Memory B cell (primary cell): ENCODE data around the gene ARMC6.
"Not testable (repeated sequence)": the region's sequence is repeated elsewhere in the genome, so short reads cannot be mapped to it uniquely, and the experiment has no call there.

Source experiments
- ATAC-seq: fragments of 150-1000 bp; cut with Tn5 transposase; 2 replicates; pipeline ENCODE4 v1.10.0; 2021; ENCODE audit warnings: low read depth, mild to moderate bottlenecking, moderate library complexity
- DNase-seq, 2 donors: peaks; one replicate each; pipeline ENCODE4 v3.0.0; 2022; ENCODE audit warnings: low spot score in 2 of 2
- H3K27ac Mint-ChIP-seq: one replicate; pipeline ENCODE4 v1.8.0; 2022; ENCODE audit warnings: mild to moderate bottlenecking, moderate library complexity, mixed read lengths
- H3K27me3 Mint-ChIP-seq: one replicate; pipeline ENCODE4 v1.8.0; 2022; ENCODE audit warnings: mixed read lengths
- H3K36me3 Mint-ChIP-seq: one replicate; pipeline ENCODE4 v1.8.0; 2022; ENCODE audit warnings: mild to moderate bottlenecking, mixed read lengths
- H3K4me1 Mint-ChIP-seq: one replicate; pipeline ENCODE4 v1.8.0; 2022; ENCODE audit warnings: mixed read lengths
- H3K4me3 Mint-ChIP-seq: one replicate; pipeline ENCODE4 v1.8.0; 2022; ENCODE audit warnings: mild to moderate bottlenecking, moderate library complexity, mixed read lengths
- H3K9me3 Mint-ChIP-seq: one replicate; pipeline ENCODE4 v1.8.0; 2022; ENCODE audit warnings: mixed read lengths

ARMC6 gene

GRCh38 chr19:19087676-19088075, 54.3 kb downstream of the ARMC6 start:
- no peak for DNase-seq
- peak overlapping the region; percentile 78 for H3K27ac Mint-ChIP-seq

GRCh38 chr19:19094513-19094912, 61.1 kb downstream of the ARMC6 start:
- no peak overlapping the region for H3K4me3 Mint-ChIP-seq
- H3K36me3 Mint-ChIP-seq, result peaks cover 9% of the 10 kb centered on the region
- H3K27me3 Mint-ChIP-seq, result no peaks in the 10 kb centered on the region
- H3K9me3 Mint-ChIP-seq, result no peaks in the 10 kb centered on the region
- peaks cover 8% of the 10 kb centered on the region for H3K4me1 Mint-ChIP-seq
- no peak for DNase-seq
- no peak overlapping the region for H3K27ac Mint-ChIP-seq
- ATAC-seq, result no peak

More at GRCh38 chr19:19087676-19088075, 54.3 kb downstream of the ARMC6 start:
- Mint-ChIP-seq H3K36me3 (peaks cover 10% of the 10 kb centered on the region), H3K27me3 (no peaks in the 10 kb centered on the region), H3K4me3 (no peak overlapping the region), H3K9me3 (no peaks in the 10 kb centered on the region), H3K4me1 (peaks cover 12% of the 10 kb centered on the region)
- ATAC-seq, result no peak

- Mint-ChIP-seq H3K4me3 (no peak overlapping the region), H3K4me1 (peaks cover 12% of the 10 kb centered on the region), H3K9me3 (no peaks in the 10 kb centered on the region), H3K27me3 (no peaks in the 10 kb centered on the region), H3K27ac (no peak overlapping the region), H3K36me3 (peaks cover 13% of the 10 kb centered on the region)
- no peak for ATAC-seq
- no peak for DNase-seq
Observed at GRCh38 chr19:19095691-19096090, 62.3 kb downstream of the ARMC6 start.

GRCh38 chr19:19096641-19097627, 63.5 kb downstream of the ARMC6 start:
- H3K9me3 Mint-ChIP-seq, result no peaks in the 10 kb centered on the region
- ATAC-seq, result no peak
- DNase-seq, result no peak
- peaks cover 13% of the 10 kb centered on the region for H3K36me3 Mint-ChIP-seq
- no peak overlapping the region for H3K4me3 Mint-ChIP-seq
- no peak overlapping the region for H3K27ac Mint-ChIP-seq
- peaks cover 12% of the 10 kb centered on the region for H3K4me1 Mint-ChIP-seq
- H3K27me3 Mint-ChIP-seq, result no peaks in the 10 kb centered on the region

- no peak overlapping the region for H3K27ac Mint-ChIP-seq
- no peak for ATAC-seq
Observed at GRCh38 chr19:19098084-19098702, 64.8 kb downstream of the ARMC6 start.

GRCh38 chr19:19098703-19099632, 65.6 kb downstream of the ARMC6 start:
- Mint-ChIP-seq H3K4me1 (peaks cover 7% of the 10 kb centered on the region), H3K36me3 (peaks cover 13% of the 10 kb centered on the region), H3K9me3 (no peaks in the 10 kb centered on the region), H3K4me3 (no peak overlapping the region), H3K27ac (no peak overlapping the region), H3K27me3 (no peaks in the 10 kb centered on the region)
- ATAC-seq (no peak), DNase-seq (no peak)

More at GRCh38 chr19:19098084-19098702, 64.8 kb downstream of the ARMC6 start:
- DNase-seq, result no peak
- H3K36me3 Mint-ChIP-seq, result peaks cover 13% of the 10 kb centered on the region
- H3K4me1 Mint-ChIP-seq, result peaks cover 11% of the 10 kb centered on the region
- no peaks in the 10 kb centered on the region for H3K9me3 Mint-ChIP-seq
- no peaks in the 10 kb centered on the region for H3K27me3 Mint-ChIP-seq
- H3K4me3 Mint-ChIP-seq, result no peak overlapping the region

- no peak for DNase-seq
- H3K27me3 Mint-ChIP-seq, result no peaks in the 10 kb centered on the region
- H3K27ac Mint-ChIP-seq, result no peak overlapping the region
- H3K4me1 Mint-ChIP-seq, result peaks cover 7% of the 10 kb centered on the region
- peaks cover 15% of the 10 kb centered on the region for H3K36me3 Mint-ChIP-seq
- no peak overlapping the region for H3K4me3 Mint-ChIP-seq
- no peak for ATAC-seq
- no peaks in the 10 kb centered on the region for H3K9me3 Mint-ChIP-seq
Observed at GRCh38 chr19:19101540-19101939, 68.1 kb downstream of the ARMC6 start.

- H3K9me3 Mint-ChIP-seq, H3K27me3 Mint-ChIP-seq, H3K4me3 Mint-ChIP-seq, ATAC-seq, H3K4me1 Mint-ChIP-seq, H3K27ac Mint-ChIP-seq, DNase-seq: not testable (repeated sequence)
- peaks cover 18% of the 10 kb centered on the region for H3K36me3 Mint-ChIP-seq
Observed at GRCh38 chr19:19102566-19102965, 69.2 kb downstream of the ARMC6 start.

GRCh38 chr19:19103167-19103566, 69.8 kb downstream of the ARMC6 start:
- DNase-seq, result no peak
- Mint-ChIP-seq H3K4me1 (peaks cover 7% of the 10 kb centered on the region), H3K27ac (no peak overlapping the region), H3K36me3 (peaks cover 18% of the 10 kb centered on the region), H3K4me3 (no peak overlapping the region), H3K9me3 (no peaks in the 10 kb centered on the region), H3K27me3 (no peaks in the 10 kb centered on the region)
- no peak for ATAC-seq

GRCh38 chr19:19105365-19106055, 72.1 kb downstream of the ARMC6 start:
- Mint-ChIP-seq H3K4me1 (peaks cover 4% of the 10 kb centered on the region), H3K36me3 (peaks cover 13% of the 10 kb centered on the region), H3K9me3 (no peaks in the 10 kb centered on the region), H3K27ac (peak overlapping the region; percentile 38), H3K4me3 (peak overlapping the region; percentile 69), H3K27me3 (no peaks in the 10 kb centered on the region)
- ATAC-seq (peak; percentile 60), DNase-seq (no peak)

GRCh38 chr19:19106056-19106551, 72.7 kb downstream of the ARMC6 start:
- DNase-seq (no peak), ATAC-seq (no peak)
- Mint-ChIP-seq H3K27ac (peak overlapping the region; percentile 38), H3K9me3 (no peaks in the 10 kb centered on the region), H3K36me3 (peaks cover 11% of the 10 kb centered on the region), H3K27me3 (no peaks in the 10 kb centered on the region), H3K4me1 (peaks cover 3% of the 10 kb centered on the region), H3K4me3 (peak overlapping the region; percentile 69)

- H3K4me3 Mint-ChIP-seq, H3K27me3 Mint-ChIP-seq, ATAC-seq, H3K9me3 Mint-ChIP-seq, DNase-seq, H3K4me1 Mint-ChIP-seq, H3K27ac Mint-ChIP-seq: not testable (repeated sequence)
- H3K36me3 Mint-ChIP-seq, result peaks cover 11% of the 10 kb centered on the region
Observed at GRCh38 chr19:19106938-19107337, 73.5 kb downstream of the ARMC6 start.

GRCh38 chr19:19107654-19108053, 74.3 kb downstream of the ARMC6 start:
- Mint-ChIP-seq H3K9me3 (no peaks in the 10 kb centered on the region), H3K4me1 (peaks cover 9% of the 10 kb centered on the region), H3K36me3 (peaks cover 11% of the 10 kb centered on the region), H3K27me3 (no peaks in the 10 kb centered on the region), H3K27ac (no peak overlapping the region), H3K4me3 (no peak overlapping the region)
- ATAC-seq (no peak), DNase-seq (no peak)
